GM21786 (cell line): Measurements from ENCODE around the gene BTBD9.
A peak's percentile ranks its signal among the peaks of the same experiment; 100 is the strongest.

ENCODE experiments used
- ATAC-seq: cut with Tn5 transposase; IDR thresholded peaks from one replicate; pipeline ENCODE4 v1.9.1; 2021; ENCODE audit not compliant: unreplicated experiment

The BTBD9 gene

DNA sequence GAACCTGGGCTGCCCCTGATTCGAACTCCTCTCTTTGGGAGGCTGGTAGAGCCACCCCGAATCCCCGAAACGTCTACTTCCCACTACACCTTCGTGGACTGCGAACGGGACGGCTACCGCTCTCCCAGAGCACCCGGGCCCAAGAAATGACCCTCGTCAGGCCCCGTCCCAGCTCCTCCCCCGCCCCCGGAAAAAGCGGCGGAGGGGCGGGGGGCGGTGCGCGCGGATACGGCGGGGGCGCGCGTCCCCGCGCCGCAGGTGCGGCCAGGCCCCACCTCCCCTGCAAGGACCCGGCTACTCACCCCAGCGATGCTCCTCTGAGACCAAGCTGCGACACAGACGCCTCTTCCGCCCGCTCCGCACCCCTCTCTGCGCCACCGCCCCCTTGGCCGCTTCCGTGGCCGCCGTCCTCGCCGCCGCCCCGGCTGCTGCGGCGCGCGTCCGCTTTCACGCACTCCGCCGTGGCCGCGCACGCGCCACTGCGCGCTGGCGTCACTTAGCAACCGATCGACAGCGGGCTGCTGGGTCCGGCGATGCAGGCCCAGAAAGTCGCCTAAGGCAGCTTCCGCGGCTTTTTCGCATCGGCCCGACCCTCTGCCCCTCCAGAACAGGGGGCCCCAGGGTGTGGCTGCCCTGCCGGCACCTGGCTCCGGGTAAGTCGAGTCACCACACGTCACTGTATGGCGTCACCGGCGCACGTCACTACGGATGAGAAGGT is at the start of gene BTBD9:
Gene BTBD9 (minus strand): TSS at position 432 of the 718 bp plus-strand sequence.
- peak; percentile 78 for ATAC-seq

DNA sequence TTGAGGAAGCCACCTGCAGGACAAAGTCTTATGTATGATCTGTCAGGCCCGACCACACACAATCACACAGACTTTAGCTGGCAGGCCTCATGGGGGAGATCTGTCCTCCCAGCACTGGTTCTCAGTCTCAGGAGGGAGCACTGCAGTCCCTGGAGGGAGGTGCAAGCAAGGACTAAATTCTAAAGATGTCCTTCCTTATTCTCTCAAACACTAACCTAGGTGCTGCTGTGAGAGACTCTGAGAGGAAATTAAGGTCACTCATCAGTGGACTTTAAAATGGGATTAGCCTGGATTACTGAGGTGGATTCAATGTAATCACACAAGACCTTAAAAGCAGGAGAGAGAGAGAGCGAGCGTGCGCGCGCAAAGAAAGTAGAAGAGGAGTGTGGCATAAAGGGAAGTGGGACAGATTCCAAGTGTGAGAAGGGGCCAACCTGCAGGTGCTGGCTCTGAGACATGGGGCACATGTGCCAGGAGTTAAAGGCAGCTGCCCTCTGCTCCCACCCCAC is 48.9 kb upstream of the BTBD9 start:
- ATAC-seq, result peak; percentile 79

DNA sequence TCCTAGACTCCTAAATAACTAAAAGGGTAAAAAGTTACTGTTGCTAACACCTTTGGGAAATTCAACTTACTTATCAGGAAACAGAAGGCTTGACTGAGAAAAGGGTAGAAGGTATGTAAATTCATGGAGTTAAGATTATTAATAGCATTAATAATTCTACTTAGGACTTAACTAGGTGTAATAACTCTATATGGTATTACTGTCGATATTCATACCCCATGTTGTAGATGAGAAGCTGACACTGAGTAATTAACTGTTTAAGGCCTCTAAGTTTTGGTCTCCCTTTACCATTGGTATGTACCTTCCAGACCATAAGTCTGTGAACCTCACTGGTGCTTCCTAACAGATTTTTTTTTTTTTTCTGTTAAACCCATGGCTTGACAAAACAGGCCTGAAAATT is 47.8 kb upstream of the BTBD9 start:
- ATAC-seq, result no peak

DNA sequence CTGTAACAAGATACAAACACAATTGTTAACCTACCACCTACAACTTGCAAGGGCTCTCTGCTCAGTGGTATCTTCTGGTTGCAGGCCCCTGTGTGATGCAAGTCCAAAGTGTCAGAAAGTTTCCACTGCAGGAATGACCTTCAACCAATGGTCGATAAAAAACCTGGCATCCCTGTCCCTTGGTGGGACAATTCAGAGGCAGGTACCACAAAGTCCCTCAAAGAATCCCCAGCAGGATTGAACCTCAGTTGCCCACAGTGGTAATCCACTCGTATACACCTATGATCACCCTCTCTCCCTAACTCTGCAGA is 47.3 kb upstream of the BTBD9 start:
- no peak for ATAC-seq

DNA sequence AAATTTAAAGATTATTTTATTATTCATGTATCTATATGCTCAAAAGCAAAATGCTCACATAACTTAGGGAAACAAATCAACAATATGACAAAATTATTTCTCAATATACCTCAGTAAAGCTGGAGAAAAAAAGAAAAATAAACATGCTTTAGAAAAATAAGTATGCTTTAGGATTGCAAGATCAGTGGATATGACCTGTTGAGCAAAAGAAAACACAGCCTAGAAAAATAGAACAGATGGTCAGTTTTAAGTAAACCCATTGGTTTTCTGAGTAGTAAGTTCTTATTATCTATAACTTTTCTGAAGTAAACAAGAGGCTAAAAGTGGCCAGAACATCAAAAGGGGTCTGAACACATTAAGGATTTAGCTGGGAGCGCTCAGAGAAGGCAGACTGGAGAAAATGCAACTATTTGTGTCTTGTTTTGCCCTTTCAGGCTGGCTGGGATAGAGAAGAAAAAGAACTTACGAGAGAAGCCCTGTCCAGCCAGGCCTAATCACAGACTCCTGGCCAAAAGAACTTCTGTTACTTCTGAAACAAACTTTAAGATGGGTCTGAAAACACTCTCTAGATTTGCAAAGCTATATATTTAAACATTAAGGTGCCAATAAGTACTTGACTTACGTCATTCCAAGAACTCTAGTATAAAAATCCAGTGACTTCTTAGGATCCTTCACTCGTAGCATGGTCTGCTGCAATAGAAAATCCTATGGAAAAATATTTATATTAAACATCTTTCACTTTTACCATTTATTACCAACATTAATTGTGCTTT is 46.7 kb upstream of the BTBD9 start:
- no peak for ATAC-seq

DNA sequence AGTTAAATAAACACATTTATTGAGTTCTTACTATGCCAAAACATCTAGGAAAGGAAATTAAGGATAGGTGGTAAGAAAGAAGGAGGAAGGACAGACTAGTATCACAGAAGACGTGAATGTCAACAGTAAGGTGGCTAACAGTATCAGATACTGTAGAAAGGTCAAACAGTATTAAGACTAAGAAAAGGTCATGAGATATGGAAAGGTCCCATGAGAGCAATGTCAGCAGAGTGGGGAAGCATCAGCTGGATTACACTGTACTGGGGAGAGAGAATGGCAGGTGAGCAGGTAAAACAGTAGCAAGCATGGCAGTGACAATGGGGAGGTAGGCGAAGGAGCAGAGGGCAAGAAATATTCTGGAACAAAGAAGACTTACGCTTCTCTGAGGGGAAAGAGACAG is 45.2 kb upstream of the BTBD9 start:
- no peak for ATAC-seq

DNA sequence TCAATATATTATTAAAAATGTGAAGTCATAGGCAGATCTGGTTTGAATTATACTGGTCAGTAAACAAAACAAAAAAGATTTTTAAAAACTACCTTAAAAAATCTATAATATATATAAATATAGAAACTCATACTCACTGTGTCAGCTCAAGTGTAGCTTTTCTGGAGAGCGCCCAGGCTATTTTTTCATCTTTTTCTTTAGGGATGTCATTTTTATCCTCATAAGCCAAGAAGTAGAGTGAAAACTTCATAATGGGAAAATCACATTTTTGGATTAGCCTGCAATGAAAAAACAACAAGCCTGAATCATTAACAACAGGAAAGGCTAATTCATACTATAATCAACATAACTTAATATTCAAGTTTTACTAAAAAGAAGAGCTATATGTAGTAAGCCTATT is 44.5 kb upstream of the BTBD9 start:
- no peak for ATAC-seq

DNA sequence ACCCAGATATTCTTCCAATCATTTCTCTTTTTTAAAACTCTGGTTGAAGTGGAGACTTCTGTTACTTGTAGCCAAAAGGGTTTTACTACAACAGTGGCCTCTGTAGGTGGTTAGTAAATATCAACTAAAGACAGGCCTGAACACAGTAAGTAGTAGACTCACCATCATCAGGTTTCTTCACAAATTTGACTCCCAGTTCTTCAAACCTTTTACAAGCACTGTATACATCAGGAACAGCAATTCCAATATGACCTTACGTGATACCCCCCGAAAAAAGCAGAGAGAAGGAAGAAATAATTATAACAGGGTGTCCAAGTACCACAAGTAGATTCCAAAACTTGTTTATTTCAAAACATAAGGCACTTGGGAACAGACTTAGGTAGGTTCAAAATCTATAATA is 42.1 kb upstream of the BTBD9 start:
- ATAC-seq, result no peak

DNA sequence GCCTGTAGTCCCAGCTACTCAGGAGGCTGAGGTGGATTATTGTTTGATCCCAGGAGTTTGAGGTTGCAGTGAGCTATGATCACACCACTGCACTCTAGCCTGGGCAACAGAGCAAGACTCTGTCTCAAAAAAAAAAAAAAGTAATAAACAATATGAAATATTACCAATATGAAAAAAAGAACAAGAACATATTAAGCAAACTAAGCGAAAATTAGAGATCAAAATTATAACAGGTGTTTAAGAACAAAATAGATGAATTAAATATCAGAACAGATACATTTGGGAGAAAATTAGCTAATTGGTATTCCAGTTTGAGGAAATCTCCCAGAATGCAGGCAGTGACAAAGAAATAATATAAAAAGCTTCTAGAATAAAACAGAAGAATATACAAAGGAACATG is 39.9 kb upstream of the BTBD9 start:
- ATAC-seq, result no peak

DNA sequence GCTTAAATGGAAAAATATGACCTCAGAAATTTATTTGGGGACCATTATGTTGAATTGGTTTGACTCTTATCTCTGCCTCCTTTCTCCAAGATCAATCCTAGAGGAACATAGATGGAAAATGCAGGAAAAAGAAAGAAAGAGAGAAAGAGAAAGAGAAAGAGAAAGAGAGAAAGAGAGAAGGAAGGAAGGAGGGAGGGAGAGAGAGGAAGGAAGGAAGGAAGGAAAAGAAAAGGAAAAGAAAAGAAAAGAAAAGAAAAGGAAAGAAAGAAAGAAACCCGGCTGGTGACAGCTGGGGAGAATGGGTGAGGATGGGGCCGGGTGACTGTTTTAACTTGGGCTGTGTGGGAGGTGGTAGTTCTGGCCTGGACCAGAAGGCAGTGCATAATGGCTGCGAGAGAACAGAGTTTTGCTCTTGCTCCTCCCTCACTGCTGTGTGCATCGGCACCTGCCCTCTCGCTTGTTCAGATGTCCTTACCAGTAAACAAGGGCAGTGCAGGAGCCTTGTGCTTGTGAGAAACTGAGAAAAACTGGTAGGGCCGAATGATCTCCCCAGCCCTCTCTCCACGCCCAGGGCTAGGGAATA is 38.5 kb upstream of the BTBD9 start:
- no peak for ATAC-seq

DNA sequence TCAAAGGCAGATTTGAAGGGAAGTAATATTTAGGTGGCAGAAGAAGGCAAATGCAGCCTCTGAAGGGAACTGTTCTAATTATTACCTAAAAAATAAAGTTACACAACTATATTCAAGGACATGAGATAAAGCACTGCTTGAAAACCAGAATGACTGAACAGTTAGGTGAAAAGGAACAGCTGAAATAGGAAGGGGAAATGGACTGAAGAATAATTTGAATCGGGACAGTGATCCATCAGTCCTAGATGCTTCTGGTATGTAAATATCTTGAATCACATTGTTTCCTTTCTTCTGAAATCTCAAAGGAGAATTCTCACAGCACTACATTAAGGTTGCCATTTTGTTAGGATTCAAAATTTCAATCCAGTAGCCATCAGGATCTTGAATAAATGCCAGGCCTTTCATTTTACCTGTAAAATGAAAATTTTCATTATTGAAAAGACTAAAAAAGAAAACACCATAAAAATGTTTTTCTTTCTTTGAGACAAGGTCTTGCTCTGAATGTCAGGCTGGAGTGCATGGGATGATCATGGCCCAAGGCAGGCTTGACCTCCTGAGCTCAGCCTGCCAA is 37.3 kb upstream of the BTBD9 start:
- ATAC-seq, result no peak

DNA sequence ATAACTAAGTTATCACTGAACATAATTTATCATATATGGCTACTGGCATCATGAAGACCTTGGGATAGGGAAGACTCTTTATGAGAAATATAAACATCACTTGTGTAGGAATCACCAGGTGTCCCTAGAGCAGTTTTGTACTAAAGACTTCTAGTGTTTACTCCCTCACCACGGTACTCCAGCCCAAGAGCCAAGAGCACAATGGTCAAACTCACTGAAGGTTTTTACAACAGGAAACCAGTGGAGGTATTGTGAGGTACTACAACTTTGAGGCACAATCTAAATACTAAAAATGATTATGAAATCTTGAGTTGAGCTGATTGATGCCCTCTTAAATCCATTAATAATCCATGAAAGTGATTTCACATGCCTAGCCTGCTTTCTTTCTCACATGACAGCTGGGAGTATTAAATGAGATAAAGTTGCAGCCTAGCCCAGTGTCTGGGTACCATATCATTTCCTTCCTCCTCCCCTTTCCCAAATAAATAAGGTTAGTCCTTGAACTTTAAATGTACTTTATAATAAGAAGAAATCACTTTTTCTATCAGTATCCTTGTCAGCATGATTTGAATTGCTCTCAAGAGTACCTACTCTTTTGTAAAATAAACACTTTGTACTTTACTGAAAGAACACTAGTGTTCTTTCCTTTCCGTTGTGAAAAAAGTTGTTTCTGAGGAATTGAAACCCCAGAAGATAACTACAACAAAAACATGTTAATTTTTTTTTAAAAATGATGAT is 36.7 kb upstream of the BTBD9 start:
- ATAC-seq, result no peak

DNA sequence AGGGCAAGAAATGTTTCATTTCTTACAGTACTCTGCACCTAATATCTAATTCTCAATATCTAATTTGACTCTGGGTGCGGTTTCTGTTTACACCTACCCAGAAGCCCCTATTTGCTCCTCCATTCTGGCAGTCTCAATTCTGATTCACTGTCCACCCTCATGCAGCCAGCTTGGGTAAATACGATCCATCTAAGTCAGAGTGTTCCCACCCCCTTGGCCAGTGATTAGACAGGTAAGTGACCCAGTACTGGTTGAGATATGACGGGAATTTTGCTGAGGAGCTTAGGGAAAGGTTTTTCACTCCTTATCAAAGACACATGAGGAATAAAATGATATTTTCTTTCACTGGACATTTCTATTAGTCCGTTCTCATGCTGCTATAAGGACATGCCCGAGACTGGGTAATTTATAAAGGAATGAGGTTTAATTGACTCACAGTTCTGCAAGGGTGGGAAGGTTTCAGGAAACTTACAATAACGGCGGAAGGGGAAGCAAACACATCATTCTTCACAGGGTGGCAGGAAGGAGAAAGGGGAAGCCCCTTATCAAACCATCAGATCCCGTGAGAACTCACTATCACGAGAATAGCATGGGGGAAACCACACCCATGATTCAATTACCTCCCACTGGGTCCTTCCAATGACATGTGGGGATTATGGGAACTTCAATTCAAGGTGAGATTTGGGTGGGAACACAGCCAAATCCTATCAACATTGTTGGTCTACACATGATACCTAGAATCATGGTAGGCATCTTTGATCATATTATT is 33.9 kb upstream of the BTBD9 start:
- ATAC-seq, result no peak

DNA sequence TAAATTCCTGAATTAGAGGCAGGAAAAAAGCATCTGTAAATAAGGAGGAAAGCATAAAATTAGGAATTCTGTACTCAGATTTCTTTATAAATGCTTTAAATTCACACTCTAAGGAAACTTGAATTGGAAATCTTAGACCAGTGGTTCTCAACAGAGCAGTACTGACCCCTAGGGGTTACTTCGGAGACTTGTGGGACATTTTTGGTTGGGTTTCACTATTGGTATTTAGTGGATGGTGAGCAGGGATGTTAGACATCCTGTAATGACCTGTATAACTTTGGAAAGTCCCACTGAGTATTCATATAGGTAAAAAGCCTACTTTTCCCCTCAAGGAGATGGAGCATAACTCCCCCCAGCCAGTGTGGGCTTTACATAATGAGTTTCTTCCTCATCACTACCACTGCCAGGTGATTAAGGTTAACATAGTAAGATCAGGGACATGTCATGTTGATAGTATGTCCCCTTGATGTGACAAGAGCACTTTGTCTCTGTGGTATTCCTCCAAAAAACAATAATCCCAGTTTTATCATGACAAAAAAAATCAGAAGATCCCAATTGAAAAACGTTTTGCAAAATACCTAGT is 32.2 kb upstream of the BTBD9 start:
- ATAC-seq, result peak; percentile 65

DNA sequence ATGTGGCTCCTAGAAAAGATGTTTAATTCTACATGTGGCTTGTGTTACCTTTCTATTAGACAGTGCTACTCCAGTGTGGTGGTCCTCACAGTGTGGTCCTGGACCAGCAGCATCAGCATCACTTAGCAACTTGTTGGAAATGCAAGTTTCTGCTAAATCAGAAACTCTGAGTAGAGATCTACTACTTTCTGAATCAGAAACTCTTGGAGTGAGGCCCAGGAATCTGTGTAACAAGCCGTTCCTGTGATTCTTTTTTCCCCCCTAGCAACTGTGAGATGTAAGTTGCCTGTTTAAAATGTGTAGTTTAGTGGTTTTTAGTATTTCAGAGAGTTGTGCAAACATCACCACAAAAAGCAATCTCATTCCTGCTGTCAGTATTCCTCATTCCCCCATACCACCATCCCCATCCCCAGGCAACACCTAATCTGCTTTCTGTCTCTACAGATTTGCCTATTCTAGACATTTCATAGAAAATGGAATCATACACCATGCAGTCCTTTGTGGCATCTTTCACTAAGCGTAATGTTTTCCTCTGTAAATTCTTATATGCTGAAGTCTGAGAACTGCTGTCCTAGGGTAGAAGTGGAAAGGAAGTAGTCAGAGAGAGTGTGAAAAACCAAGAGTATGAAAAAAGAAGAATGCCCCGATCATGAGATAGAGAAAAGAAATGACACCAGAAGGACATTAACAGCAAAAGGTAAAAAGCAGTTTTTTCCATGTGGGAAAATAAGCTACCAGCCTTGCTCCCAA is 18.9 kb upstream of the BTBD9 start:
- ATAC-seq, result no peak

DNA sequence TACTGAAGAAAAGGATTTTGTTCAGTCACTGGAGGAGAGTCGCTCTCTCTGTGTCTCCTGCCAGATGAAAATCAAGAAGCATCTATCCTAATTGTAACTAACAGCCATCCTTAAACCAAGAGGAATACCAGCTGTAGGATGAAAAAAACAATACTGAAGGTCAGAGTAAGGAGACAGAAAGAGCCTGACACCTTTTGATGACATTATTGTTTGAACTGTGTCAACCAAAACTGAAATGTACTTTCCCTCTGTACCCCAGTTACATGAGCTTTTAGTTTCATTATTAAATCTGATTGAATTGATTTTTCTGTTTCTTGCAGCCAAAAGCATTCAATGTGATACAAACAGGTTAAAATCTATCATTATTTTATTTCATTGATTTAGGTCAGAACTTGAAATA is 17.2 kb upstream of the BTBD9 start:
- no peak for ATAC-seq

DNA sequence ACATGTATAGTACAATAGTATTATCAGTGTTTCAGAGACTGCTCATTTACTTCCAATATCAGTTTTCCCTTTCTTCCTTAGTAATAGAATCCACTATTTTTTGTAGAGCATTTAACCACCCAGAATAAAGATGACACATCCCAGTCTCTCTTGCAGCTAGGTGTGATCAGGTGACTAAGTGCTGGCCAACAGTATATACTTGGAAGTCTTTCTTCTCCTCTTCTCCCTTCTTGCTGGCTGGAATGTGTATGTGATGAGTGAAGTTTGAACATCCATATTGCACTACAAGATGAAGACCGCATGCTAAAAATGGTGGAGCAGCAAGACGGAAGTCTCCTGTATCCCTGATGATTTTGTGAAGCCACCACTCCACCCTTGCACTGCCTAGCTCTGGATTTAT is 14.5 kb upstream of the BTBD9 start:
- ATAC-seq, result no peak

DNA sequence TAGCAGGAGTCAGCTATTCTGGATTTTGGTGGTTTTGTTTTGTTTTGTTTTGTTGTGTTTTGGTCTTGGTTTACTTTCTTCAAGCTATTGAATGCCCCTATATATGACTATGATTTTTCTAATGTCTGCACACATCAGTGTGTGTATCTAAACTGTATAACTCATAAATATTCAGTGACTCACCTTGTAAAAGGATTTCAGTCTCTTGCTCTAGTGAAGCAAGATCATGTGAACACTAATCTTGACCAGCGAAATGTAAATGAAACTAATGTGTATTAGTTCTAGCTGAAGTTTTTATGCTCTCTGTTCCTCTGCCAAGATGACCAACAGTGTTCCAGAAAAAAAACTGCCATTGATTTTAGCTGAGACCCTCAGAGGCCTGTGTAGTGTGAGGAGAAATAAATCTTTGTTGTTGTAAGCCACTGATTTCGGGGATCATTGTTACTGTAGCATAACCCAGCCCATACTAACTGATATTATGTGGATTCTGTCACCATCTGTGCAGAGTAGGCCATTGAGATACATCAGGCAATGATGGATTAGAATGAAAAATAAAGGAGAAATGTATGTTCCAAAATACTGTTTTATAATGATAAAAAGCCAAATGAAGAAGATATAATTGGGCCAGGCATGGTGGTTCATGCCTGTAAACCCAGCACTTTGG is 11.5 kb upstream of the BTBD9 start:
- ATAC-seq, result no peak

DNA sequence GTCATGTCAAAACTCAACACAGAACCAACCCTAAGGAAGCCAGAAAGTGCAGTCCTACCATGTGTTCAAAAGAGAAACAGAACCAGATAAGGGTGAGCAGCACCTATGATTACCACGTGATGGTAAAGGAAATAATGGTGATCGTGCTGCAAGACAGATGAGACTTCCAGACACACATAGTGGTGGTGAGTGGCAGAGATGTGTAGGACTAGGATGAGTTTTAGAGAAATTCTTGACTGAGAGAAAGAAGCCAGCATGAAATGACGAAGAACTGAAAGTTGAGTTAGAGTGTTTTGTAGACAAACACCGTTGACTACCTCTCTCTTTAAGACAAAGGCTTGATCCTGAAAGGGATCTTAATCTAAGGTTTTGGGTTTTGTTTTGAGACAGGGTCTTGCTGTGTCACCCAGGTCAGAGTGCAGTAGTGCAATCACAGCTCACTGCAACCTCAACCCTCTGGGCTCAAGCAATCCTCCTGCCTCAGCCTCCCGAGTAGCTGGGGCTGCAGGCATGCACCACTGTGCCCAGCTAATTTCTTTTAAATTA is 10.6 kb upstream of the BTBD9 start:
- no peak for ATAC-seq
